ENCODE measurements around the gene UHRF2. TPM values are rescaled to one million over a fixed set of nuclear protein-coding genes. Genes with fewer than 3 reads are reported as not detected.

The UHRF2 gene
- total and polyA plus RNA-seq, 9 of the 15 experiments (the other 6 are each of a cell fraction or from before 2014, with no cell fraction given) = 5.6 to 39.0 (median 20.1) TPM

- TF ChIP-seq HNRNPL (IDR thresholded peaks at IDR 0.05; ENCODE audit: low read depth, low read length) (0 out of 2 replicates have a peak, but pooled peaks have one; percentile 47), MNT (conservative IDR thresholded peaks at IDR 0.05) (0 out of 4 replicates have a peak, but pooled peaks of 1 of the 2 experiments have one; percentile 10), NR2C2 (CRISPR knock-in tag; IDR thresholded peaks at IDR 0.05) (no peak), NR2C2 (tag; IDR thresholded peaks at IDR 0.05) (peak; percentile 64; the same call in 1 of the 2 replicates), ARID4B (CRISPR knock-in tag; IDR thresholded peaks at IDR 0.05) (peak; percentile 52), RAD51 (IDR thresholded peaks at IDR 0.05; ENCODE audit: borderline replicate concordance, low read depth) (no peak), ID3 (CRISPR knock-in tag; IDR thresholded peaks at IDR 0.05) (no peak), ID3 (tag; IDR thresholded peaks at IDR 0.05) (no peak), NEUROD1 (IDR thresholded peaks at IDR 0.05; ENCODE audit: borderline replicate concordance, low read depth, low read length, partially characterized antibody) (no peak), SETDB1 (IDR thresholded peaks at IDR 0.05; ENCODE audit: low read length) (no peak), ZNF24 (IDR thresholded peaks at IDR 0.05) (no peak), HIVEP1 (CRISPR knock-in tag; IDR thresholded peaks at IDR 0.05) (no peak), FOXJ2 (tag; IDR thresholded peaks at IDR 0.05) (no peak), GTF2B (IDR thresholded peaks at IDR 0.05; ENCODE audit: extremely low read depth, insufficient read length) (no peak), HCFC1 (IDR thresholded peaks at IDR 0.05; ENCODE audit: low read depth, low read length) (no peak)
- TF ChIP-seq, protein P1, sequence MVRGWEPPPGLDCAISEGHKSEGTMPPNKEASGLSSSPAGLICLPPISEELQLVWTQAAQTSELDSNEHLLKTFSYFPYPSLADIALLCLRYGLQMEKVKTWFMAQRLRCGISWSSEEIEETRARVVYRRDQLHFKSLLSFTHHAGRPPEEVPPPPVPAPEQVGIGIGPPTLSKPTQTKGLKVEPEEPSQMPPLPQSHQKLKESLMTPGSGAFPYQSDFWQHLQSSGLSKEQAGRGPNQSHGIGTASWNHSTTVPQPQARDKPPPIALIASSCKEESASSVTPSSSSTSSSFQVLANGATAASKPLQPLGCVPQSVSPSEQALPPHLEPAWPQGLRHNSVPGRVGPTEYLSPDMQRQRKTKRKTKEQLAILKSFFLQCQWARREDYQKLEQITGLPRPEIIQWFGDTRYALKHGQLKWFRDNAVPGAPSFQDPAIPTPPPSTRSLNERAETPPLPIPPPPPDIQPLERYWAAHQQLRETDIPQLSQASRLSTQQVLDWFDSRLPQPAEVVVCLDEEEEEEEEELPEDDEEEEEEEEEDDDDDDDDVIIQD (CRISPR knock-in tag; IDR thresholded peaks at IDR 0.05) = no peak
Observed at GRCh38 chr9:6413365-6414246, 607 bp downstream of the UHRF2 start (continued).
